Measurements from ENCODE around the gene TTC33.
A peak's percentile ranks its signal among the peaks of the same experiment; 100 is the strongest.

TTC33 gene

DNA sequence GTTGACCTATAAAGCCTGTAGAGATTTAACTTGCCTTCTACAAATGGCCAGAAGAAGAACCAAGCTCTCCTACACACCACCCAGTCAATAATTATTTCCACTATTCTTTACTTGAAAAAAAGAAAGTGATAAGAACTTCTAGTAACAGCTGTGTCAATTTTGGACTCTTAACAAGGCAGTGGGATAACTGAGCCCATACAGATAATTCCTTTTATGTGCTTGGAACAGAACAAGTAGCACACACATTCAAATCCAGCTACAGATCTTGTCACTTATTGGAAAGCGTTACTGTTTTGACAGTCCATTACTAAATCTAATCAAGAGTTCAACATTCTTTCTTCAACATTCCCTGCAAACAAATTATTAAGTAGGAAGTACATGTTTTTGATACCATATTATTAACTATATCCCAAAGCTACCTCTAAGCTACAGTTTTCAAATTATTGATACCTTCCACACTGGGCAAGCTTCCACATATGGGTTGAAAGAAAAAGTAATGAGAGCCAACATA, 69.7 kb downstream of the TTC33 start:
- peak overlapping the region in 3 of 7 experiments; percentile 0 to 85 (median 84) for H3K4me3 ChIP-seq
- peak overlapping the region in 6 of 21 experiments; percentile 4 to 90 (median 34) for H3K27ac ChIP-seq

DNA sequence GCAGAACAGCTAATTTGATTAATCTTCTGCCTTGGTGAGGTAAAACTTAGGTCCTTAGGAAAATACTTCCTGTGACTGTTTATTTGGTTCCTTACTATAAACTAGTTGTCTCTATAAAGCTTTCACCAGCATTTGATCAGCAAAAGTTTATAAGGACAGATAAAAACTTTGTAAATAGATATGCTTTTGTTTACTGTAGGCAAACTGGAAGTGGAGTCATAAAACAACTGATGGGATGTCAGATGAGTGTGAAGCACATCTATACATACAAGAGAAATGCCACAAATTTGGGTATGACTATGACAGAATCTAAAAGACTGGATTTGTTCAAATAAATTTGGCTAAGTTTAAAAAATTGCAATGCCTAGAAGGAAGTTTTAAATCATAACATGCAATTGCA, 70.6 kb downstream of the TTC33 start:
- peak overlapping the region in 7 of 21 experiments; percentile 3 to 90 (median 16) for H3K27ac ChIP-seq
- H3K4me3 ChIP-seq: peak overlapping the region in 5 of 7 experiments; percentile 5 to 85 (median 65)

DNA sequence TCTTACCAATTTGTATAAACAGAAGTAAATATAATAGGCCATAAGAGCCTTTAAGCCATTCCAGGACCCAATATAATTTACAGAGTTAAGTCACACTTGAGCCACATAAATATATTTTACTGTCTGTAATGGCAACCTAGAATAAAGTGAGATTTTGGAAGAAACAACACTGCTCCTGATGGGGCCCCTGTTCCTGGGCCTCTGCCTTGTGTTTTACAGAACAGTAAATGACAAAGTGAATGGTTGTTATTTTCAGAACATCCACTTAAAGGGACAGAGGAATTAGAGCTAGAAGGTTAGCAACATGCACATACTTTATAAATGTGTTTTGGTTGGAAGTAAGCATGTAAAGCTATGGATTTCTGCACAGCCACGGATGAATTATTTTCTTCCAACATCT, 72.5 kb downstream of the TTC33 start:
- peak overlapping the region in 13 of 21 experiments; percentile 26 to 96 (median 90) for H3K27ac ChIP-seq

DNA sequence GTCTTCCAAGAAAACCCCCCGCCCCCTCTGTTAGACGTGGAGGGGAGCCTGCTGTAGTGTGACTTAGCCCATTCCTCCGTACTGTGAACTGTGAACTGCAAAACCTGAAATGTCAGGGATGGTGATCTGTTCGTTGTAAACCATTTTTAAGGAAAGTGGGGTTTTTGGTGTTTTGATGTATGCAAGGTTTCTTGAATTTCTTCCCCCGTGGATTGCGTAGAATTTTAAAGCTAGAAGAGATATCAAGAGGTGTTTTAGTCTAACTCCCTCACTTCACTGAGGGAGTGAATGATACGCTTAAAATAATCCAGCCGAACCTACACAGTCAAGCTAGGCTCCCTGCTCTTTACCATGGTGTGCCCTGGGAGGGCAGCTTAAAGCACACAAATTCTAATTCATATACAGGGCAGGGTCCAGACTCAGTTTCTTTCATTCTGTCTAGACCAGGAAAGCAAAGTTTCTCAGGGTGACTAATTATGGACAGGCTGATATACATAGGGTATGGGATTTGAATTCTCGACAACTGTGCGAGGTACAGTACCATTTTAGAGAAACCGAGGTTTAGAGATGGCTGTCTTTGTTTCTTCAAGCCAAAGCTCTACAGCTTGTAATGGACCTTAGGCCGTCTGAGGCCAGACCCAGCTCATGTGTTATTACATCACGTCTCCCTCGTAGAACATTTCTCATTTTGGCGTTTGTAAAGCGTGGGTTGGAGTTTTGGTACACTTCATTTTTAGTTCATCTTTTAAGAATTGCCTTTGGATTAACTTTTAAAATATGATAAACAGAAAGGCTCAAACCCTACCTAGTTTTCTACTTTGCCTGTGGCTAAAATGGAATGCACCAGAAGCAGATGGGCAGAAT, 73.4 kb downstream of the TTC33 start:
- peak overlapping the region; percentile 63 to 85 (median 79) for H3K4me3 ChIP-seq
- peak overlapping the region in 20 of 21 experiments; percentile 58 to 96 (median 90) for H3K27ac ChIP-seq

More for the DNA sequence above, 72.5 kb downstream of the TTC33 start:
- peak overlapping the region; percentile 63 to 85 (median 79) for H3K4me3 ChIP-seq

GRCh38 chr5:40681363-40682153, 74.2 kb downstream of the TTC33 start:
- Histone ChIP-seq H3K4me3 (peak overlapping the region; percentile 63 to 85 (median 79)), H3K27ac (peak overlapping the region in 20 of 21 experiments; percentile 58 to 96 (median 90))

DNA sequence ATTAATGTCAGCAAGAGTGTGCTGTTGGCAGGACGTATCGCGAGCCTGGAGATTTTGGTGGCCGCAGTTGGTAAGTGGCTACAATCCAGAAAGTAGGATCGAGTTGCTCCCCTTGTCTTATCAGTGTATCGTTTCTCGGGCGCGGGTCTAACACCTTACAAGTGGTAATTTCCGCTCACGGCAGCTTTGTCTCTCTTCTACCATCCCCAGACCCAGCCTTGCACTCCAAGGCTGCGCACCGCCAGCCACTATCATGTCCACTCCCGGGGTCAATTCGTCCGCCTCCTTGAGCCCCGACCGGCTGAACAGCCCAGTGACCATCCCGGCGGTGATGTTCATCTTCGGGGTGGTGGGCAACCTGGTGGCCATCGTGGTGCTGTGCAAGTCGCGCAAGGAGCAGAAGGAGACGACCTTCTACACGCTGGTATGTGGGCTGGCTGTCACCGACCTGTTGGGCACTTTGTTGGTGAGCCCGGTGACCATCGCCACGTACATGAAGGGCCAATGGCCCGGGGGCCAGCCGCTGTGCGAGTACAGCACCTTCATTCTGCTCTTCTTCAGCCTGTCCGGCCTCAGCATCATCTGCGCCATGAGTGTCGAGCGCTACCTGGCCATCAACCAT, 74.9 kb downstream of the TTC33 start:
- Histone ChIP-seq H3K4me3 (peak overlapping the region; percentile 63 to 85 (median 79)), H3K27ac (peak overlapping the region in 20 of 21 experiments; percentile 58 to 96 (median 90))

GRCh38 chr5:40679913-40680681, 75.7 kb downstream of the TTC33 start, which contains the start of gene PTGER4:
Gene PTGER4 (plus strand): TSS chr5:40679915. CDS start chr5:40680994, 1,079 bp downstream.
- H3K4me3 ChIP-seq: peak within 1 kb of the TSS; percentile 63 to 85 (median 79)
- H3K27ac ChIP-seq: peak within 1 kb of the TSS; percentile 26 to 96 (median 90)

GRCh38 chr5:40679148-40679912, 76.4 kb downstream of the TTC33 start:
- Histone ChIP-seq H3K4me3 (peak overlapping the region; percentile 63 to 85 (median 79)), H3K27ac (peak overlapping the region; percentile 26 to 96 (median 90))

GRCh38 chr5:40678460-40679147, 77.2 kb downstream of the TTC33 start:
- peak overlapping the region; percentile 26 to 96 (median 90) for H3K27ac ChIP-seq
- peak overlapping the region; percentile 63 to 85 (median 79) for H3K4me3 ChIP-seq

- peak overlapping the region in 4 of 7 experiments; percentile 63 to 85 (median 83) for H3K4me3 ChIP-seq
- peak overlapping the region in 14 of 21 experiments; percentile 60 to 96 (median 90) for H3K27ac ChIP-seq
Observed at GRCh38 chr5:40678026-40678425, 77.7 kb downstream of the TTC33 start.

GRCh38 chr5:40677456-40677855, 78.3 kb downstream of the TTC33 start:
- H3K27ac ChIP-seq: peak overlapping the region in 16 of 21 experiments; percentile 11 to 96 (median 58)

DNA sequence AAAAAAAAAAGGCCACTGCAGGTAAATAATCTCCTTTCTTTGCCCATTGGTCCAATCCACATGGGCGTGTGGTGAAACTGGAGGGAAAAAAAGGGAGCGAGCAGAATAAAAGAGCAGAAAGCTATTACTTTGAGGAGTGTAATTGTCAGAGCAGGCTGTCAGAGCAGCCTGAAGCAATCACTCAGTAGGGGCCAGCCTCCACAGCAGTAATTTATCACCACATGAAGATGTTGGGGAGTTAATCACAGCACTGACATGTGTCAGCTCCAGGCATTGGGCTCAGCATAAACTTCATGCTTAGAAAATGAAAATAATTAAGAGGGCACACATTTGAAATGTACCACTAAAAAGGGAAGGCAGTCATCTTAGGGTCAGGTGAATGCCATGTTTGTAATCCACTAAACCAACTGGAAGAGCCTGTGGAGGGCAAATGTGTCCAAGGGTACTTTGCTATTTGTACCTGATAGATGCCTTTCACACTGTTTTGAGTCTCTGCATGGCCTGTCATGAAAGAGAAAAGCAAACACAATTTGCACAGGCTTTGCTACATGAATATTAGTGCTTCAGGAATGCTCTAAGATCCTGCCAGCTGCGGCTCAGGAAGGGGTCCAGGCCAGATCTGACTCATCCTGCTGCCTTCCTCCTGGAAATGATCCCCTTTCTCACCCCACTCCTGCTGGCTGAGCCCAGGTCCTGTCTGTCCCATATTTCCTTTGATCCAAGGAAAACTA, 79.0 kb downstream of the TTC33 start:
- Histone ChIP-seq H3K27ac (peak overlapping the region in 19 of 21 experiments; percentile 11 to 96 (median 54)), H3K4me3 (no peak overlapping the region)

More at GRCh38 chr5:40677456-40677855, 78.3 kb downstream of the TTC33 start:
- peak overlapping the region in 1 of 7 experiments; percentile 84 for H3K4me3 ChIP-seq

DNA sequence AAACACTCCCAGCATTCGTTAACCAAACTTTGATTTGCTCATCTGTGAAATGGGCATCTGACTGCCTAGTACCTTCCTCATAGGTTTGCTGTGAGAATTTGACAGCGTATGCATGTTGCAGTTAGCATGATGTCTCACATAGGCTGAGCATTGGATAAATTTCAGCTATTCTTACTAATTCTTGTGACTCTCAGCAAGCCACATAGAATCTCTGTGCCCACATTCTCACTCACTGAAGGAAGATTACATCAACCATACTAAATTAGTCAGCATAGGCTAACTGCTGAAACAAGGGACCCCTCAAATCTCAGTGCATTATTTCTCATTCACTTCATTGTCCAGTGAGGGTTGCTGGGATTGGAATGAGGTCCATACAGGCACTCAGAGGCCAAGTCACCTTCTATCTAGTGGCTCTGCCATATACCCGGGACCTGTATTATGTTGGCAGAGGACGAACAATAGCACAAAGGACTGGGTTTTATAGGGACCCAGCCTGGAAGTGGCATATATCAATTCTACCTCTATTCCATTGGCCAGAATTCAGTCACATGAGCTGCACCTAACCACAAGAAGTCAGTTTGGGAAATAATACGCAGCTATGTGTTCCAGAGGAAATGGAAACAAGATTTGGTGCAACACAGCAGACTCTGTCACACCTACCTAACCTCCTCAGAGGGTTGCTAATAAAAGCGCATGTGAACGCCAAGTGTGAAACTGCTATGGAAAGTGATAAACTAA, 80.2 kb downstream of the TTC33 start:
- no peak overlapping the region for H3K4me3 ChIP-seq
- H3K27ac ChIP-seq: peak overlapping the region in 8 of 21 experiments; percentile 3 to 90 (median 32)

- Histone ChIP-seq H3K27ac (peak overlapping the region in 6 of 21 experiments; percentile 2 to 90 (median 16)), H3K4me3 (no peak overlapping the region)
Observed at GRCh38 chr5:40674661-40675235, 81.0 kb downstream of the TTC33 start.

- Histone ChIP-seq H3K27ac (peak overlapping the region in 4 of 21 experiments; percentile 0 to 59 (median 8)), H3K4me3 (no peak overlapping the region)
Observed at GRCh38 chr5:40672425-40672824, 83.3 kb downstream of the TTC33 start.

Data from skin epidermis (tissue), 12 donors.